Stimulated activated CD8-positive, alpha-beta memory T cell treated with anti-CD3 and anti-CD28 coated beads, Interleukin-12 subunit alpha, Interleukin-12 subunit beta, amount 100 ng/mL, for 24 hours (primary cell): ENCODE results near the gene MTCH1.
"Not testable (repeated sequence)": the region's sequence is repeated elsewhere in the genome, so short reads cannot be mapped to it uniquely, and the experiment has no call there.

Experiments used
- DNase-seq: peaks from one replicate; pipeline ENCODE4 v3.0.0-alpha.2; 2020; ENCODE audit errors: extremely low read depth

The MTCH1 gene

GRCh38 chr6:36954262-36954931 lies 31.6 kb downstream of the MTCH1 start, which contains the start of gene PI16:
Gene PI16 (plus strand): TSS chr6:36954738. CDS start chr6:36954761, 23 bp downstream.
- no peak for DNase-seq

GRCh38 chr6:36953931-36954261 lies 32.1 kb downstream of the MTCH1 start:
- DNase-seq = no peak

GRCh38 chr6:36949636-36950035 lies 36.4 kb downstream of the MTCH1 start:
- no peak for DNase-seq

GRCh38 chr6:36949076-36949475 lies 36.9 kb downstream of the MTCH1 start:
- DNase-seq = not testable (repeated sequence)

GRCh38 chr6:36947570-36948351 lies 38.2 kb downstream of the MTCH1 start:
- DNase-seq = no peak

GRCh38 chr6:36946526-36946925 lies 39.5 kb downstream of the MTCH1 start:
- DNase-seq = no peak

- no peak for DNase-seq
Observed at GRCh38 chr6:36945301-36945700, 40.7 kb downstream of the MTCH1 start.

- DNase-seq = no peak
Observed at GRCh38 chr6:36944650-36945049, 41.3 kb downstream of the MTCH1 start.

- not testable (repeated sequence) for DNase-seq
Observed at GRCh38 chr6:36942329-36942728, 43.7 kb downstream of the MTCH1 start.

GRCh38 chr6:36941561-36941960 lies 44.4 kb downstream of the MTCH1 start:
- not testable (repeated sequence) for DNase-seq

GRCh38 chr6:36940027-36940426 lies 46.0 kb downstream of the MTCH1 start:
- no peak for DNase-seq

GRCh38 chr6:36939005-36939404 lies 47.0 kb downstream of the MTCH1 start:
- not testable (repeated sequence) for DNase-seq

- no peak for DNase-seq
Observed at GRCh38 chr6:36938536-36938935, 47.5 kb downstream of the MTCH1 start.

GRCh38 chr6:36937896-36938295 lies 48.1 kb downstream of the MTCH1 start:
- DNase-seq = no peak

GRCh38 chr6:36936824-36937223 lies 49.2 kb downstream of the MTCH1 start:
- no peak for DNase-seq

GRCh38 chr6:36934901-36935300 lies 51.1 kb downstream of the MTCH1 start:
- DNase-seq = no peak

GRCh38 chr6:36933519-36933918 lies 52.5 kb downstream of the MTCH1 start:
- DNase-seq = no peak

GRCh38 chr6:36933102-36933501 lies 52.9 kb downstream of the MTCH1 start:
- no peak for DNase-seq

- no peak for DNase-seq
Observed at GRCh38 chr6:36930483-36930882, 55.5 kb downstream of the MTCH1 start.

- no peak for DNase-seq
Observed at GRCh38 chr6:36929607-36930006, 56.4 kb downstream of the MTCH1 start.

GRCh38 chr6:36929152-36929551 lies 56.8 kb downstream of the MTCH1 start:
- no peak for DNase-seq

- DNase-seq = no peak
Observed at GRCh38 chr6:36928547-36928918, 57.5 kb downstream of the MTCH1 start.
